Lower leg skin (tissue), 3 donors: ENCODE results near the gene CYTH1.

ENCODE experiments used
- CTCF ChIP-seq, 3 donors: fragments of 450-650 bp; IDR thresholded peaks; one replicate each; pipeline ENCODE4 v1.5.1; 2016; ENCODE audit warnings: antibody characterized with exemption in 3 of 3, mild to moderate bottlenecking in 3 of 3, moderate library complexity in 2 of 3
- POLR2A ChIP-seq, 2 donors: fragments of 450-650 bp; IDR thresholded peaks; one replicate each; pipeline ENCODE4 v1.6.1; 2016 to 2017; ENCODE audit warnings: antibody characterized with exemption in 2 of 2, mild to moderate bottlenecking in 1 of 2, moderate library complexity in 1 of 2

DNA sequence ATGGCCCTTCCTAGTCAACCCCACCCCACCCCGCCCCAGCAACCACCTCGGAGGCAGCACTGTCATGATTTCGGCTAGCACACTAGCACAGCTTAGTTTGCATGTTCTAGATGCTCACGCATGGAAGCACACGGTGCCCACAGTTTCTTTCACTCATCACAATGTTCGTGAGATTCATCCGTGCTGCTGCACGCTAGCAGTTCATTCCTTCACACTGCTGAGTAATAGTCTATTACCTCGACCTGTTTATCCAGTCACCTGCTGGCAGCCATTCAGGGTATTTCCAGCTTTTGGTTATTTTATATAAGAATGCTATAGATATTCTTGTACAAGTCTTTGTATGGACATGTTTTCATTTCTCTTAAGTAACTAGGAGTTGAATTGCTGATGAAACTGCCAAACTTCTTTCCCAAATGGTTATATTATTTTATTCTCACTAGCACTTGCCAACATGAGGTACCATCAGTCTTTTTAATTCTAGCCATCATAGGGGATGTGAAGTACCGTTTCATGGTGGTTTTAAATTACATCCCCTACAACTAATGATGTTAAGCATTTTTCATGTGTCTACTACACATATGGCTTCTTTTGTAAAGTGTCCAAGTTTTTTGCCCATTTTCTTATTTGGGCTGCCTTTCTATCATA lies 75.7 kb downstream of the CYTH1 start:
- TF ChIP-seq CTCF (IDR thresholded peaks at IDR 0.05): no peak
- no peak for TF ChIP-seq POLR2A (IDR thresholded peaks at IDR 0.05)
